SK-N-SH treated with all-trans-retinoic acid at 6 μM for 48 hours (cell line): ENCODE measurements around the gene PLA1A.

Experiments used
- ATAC-seq: fragments of 200-7000 bp; cut with Tn5 transposase; 3 replicates; pipeline ENCODE4 v1.9.1; 2020; ENCODE audit warnings: mild to moderate bottlenecking, moderate library complexity
- ARNTL ChIP-seq: fragments of 450-650 bp; formaldehyde crosslinking; IDR thresholded peaks from 2 replicates; pipeline ENCODE4 v1.5.0; 2020; ENCODE audit warnings: low read depth, mild to moderate bottlenecking, moderate library complexity, borderline replicate concordance
- BACH2 ChIP-seq: fragments of 250-450 bp; sonication (Bioruptor Pico); IDR thresholded peaks from 2 replicates; pipeline ENCODE4 v1.9.0; 2021; ENCODE audit warnings: mild to moderate bottlenecking, borderline replicate concordance
- CREB5 ChIP-seq: fragments of 250-450 bp; sonication (Bioruptor Pico); IDR thresholded peaks from 2 replicates; pipeline ENCODE4 v1.5.1; 2020; ENCODE audit warnings: low read depth, mild to moderate bottlenecking, moderate library complexity
- CSDC2 ChIP-seq: fragments of 250-450 bp; sonication (Bioruptor Pico); IDR thresholded peaks from 2 replicates; pipeline ENCODE4 v1.5.0; 2020; ENCODE audit warnings: mild to moderate bottlenecking, moderate library complexity
- CSRNP3 ChIP-seq: fragments of 250-450 bp; sonication (Bioruptor Pico); IDR thresholded peaks from 2 replicates; pipeline ENCODE4 v1.5.1; 2021; ENCODE audit warnings: mild to moderate bottlenecking, moderate library complexity
- ESRRG ChIP-seq: fragments of 250-450 bp; sonication (Bioruptor Pico); IDR thresholded peaks from 2 replicates; pipeline ENCODE4 v1.6.1; 2021; ENCODE audit warnings: mild to moderate bottlenecking
- GLIS3 ChIP-seq: fragments of 250-450 bp; sonication (Bioruptor Pico); IDR thresholded peaks from 2 replicates; pipeline ENCODE4 v1.5.0; 2020; ENCODE audit warnings: mild to moderate bottlenecking, moderate library complexity
- ISL1 ChIP-seq: fragments of 250-450 bp; sonication (Bioruptor Pico); IDR thresholded peaks from 2 replicates; pipeline ENCODE4 v2.1.2; 2022; ENCODE audit warnings: mild to moderate bottlenecking, moderate library complexity
- OSR1 ChIP-seq: fragments of 250-450 bp; sonication (Bioruptor Pico); IDR thresholded peaks from 2 replicates; pipeline ENCODE4 v1.8.0; 2022; ENCODE audit warnings: moderate library complexity, mild to moderate bottlenecking, inconsistent platforms
- PATZ1 ChIP-seq: fragments of 250-450 bp; sonication (Bioruptor Pico); IDR thresholded peaks from 2 replicates; pipeline ENCODE4 v1.8.0; 2020; ENCODE audit warnings: mild to moderate bottlenecking, moderate library complexity, borderline replicate concordance
- POU6F1 ChIP-seq: fragments of 250-450 bp; sonication (Bioruptor Pico); IDR thresholded peaks from 2 replicates; pipeline ENCODE4 v1.8.0; 2021; ENCODE audit warnings: low read depth, mild to moderate bottlenecking, moderate library complexity, borderline replicate concordance
- PPARA ChIP-seq: fragments of 250-450 bp; sonication (Bioruptor Pico); IDR thresholded peaks from 2 replicates; pipeline ENCODE4 v1.5.0; 2020; ENCODE audit warnings: mild to moderate bottlenecking, borderline replicate concordance
- RARB ChIP-seq: fragments of 250-450 bp; sonication (Bioruptor Pico); IDR thresholded peaks from 2 replicates; pipeline ENCODE4 v1.8.0; 2021; ENCODE audit warnings: mild to moderate bottlenecking, moderate library complexity
- SNAI2 ChIP-seq: fragments of 250-450 bp; sonication (Bioruptor Pico); IDR thresholded peaks from 2 replicates; pipeline ENCODE4 v1.5.0; 2020; ENCODE audit warnings: mild to moderate bottlenecking, moderate library complexity
- TCF4 ChIP-seq: fragments of 250-450 bp; sonication (Bioruptor Pico); IDR thresholded peaks from 2 replicates; pipeline ENCODE4 v1.8.0; 2021; ENCODE audit warnings: mild to moderate bottlenecking, moderate library complexity, borderline replicate concordance
- TOX ChIP-seq: fragments of 250-450 bp; sonication (Bioruptor Pico); IDR thresholded peaks from 2 replicates; pipeline ENCODE4 v1.8.0; 2021; ENCODE audit warnings: mild to moderate bottlenecking, moderate library complexity, borderline replicate concordance
- TSHZ2 ChIP-seq: fragments of 250-450 bp; sonication (Bioruptor Pico); IDR thresholded peaks from 2 replicates; pipeline ENCODE4 v1.5.0; 2020; ENCODE audit warnings: mild to moderate bottlenecking, moderate library complexity
- ZC3H10 ChIP-seq: fragments of 250-450 bp; sonication (Bioruptor Pico); IDR thresholded peaks from 2 replicates; pipeline ENCODE4 v1.5.1; 2021; ENCODE audit warnings: mild to moderate bottlenecking, moderate library complexity
- ZFP3 ChIP-seq: fragments of 250-450 bp; sonication (Bioruptor Pico); IDR thresholded peaks from 2 replicates; pipeline ENCODE4 v1.5.0; 2020; ENCODE audit warnings: mild to moderate bottlenecking, moderate library complexity
- ZFP30 ChIP-seq: fragments of 450-650 bp; formaldehyde crosslinking; IDR thresholded peaks from 2 replicates; pipeline ENCODE4 v1.5.0; 2022; ENCODE audit warnings: mild to moderate bottlenecking, moderate library complexity
- ZNF565 ChIP-seq: fragments of 450-650 bp; formaldehyde crosslinking; conservative IDR thresholded peaks from 2 replicates; pipeline ENCODE4 v1.5.0; 2020; ENCODE audit warnings: low read depth, mild to moderate bottlenecking, moderate library complexity
- ZNF70 ChIP-seq: fragments of 450-650 bp; formaldehyde crosslinking; IDR thresholded peaks from 2 replicates; pipeline ENCODE4 v1.5.0; 2020; ENCODE audit warnings: mild to moderate bottlenecking, moderate library complexity
- ZNF8 ChIP-seq: fragments of 450-650 bp; formaldehyde crosslinking; IDR thresholded peaks from 2 replicates; pipeline ENCODE4 v1.5.0; 2020; ENCODE audit warnings: mild to moderate bottlenecking, moderate library complexity

PLA1A gene

GRCh38 chr3:119630128-119630879 lies 32.6 kb downstream of the PLA1A start:
- peak; percentile 56 for ATAC-seq
- TF ChIP-seq ISL1 (CRISPR knock-in tag), result no peak
- no peak for TF ChIP-seq ARNTL (CRISPR knock-in tag)
- TF ChIP-seq ZNF8, result no peak
- TF ChIP-seq PATZ1 (CRISPR knock-in tag), result no peak
- no peak for TF ChIP-seq ZFP3 (CRISPR knock-in tag)
- no peak for TF ChIP-seq TOX
- TF ChIP-seq OSR1 (CRISPR knock-in tag), result no peak
- no peak for TF ChIP-seq ZC3H10
- TF ChIP-seq ZNF70 (CRISPR knock-in tag), result no peak
- no peak for TF ChIP-seq CSRNP3 (CRISPR knock-in tag)
- TF ChIP-seq TCF4 (CRISPR knock-in tag), result no peak
- TF ChIP-seq PPARA (CRISPR knock-in tag), result no peak
- no peak for TF ChIP-seq SNAI2 (CRISPR knock-in tag)
- TF ChIP-seq ZNF565 (CRISPR knock-in tag), result no peak
- TF ChIP-seq CSDC2 (CRISPR knock-in tag), result no peak
- no peak for TF ChIP-seq CREB5 (CRISPR knock-in tag)
- no peak for TF ChIP-seq ESRRG (CRISPR knock-in tag)
- TF ChIP-seq ZFP30, result no peak
- TF ChIP-seq TSHZ2 (CRISPR knock-in tag), result no peak
- TF ChIP-seq RARB (CRISPR knock-in tag), result no peak

GRCh38 chr3:119630880-119631329 lies 33.2 kb downstream of the PLA1A start:
- no peak for TF ChIP-seq PPARA (CRISPR knock-in tag)
- TF ChIP-seq CSRNP3 (CRISPR knock-in tag), result no peak
- TF ChIP-seq POU6F1 (CRISPR knock-in tag), result no peak
- TF ChIP-seq TCF4 (CRISPR knock-in tag), result no peak
- TF ChIP-seq TOX, result no peak
- no peak for TF ChIP-seq ARNTL (CRISPR knock-in tag)
- TF ChIP-seq GLIS3, result no peak
- TF ChIP-seq BACH2 (CRISPR knock-in tag), result no peak
- no peak for ATAC-seq
